GM18498 (cell line): Measurements from ENCODE around the gene CARD19.

Source experiments
- ATAC-seq: cut with Tn5 transposase; IDR thresholded peaks from one replicate; pipeline ENCODE4 v1.9.1; 2021; ENCODE audit warnings: mild to moderate bottlenecking, moderate library complexity; ENCODE audit not compliant: unreplicated experiment

The CARD19 gene

DNA sequence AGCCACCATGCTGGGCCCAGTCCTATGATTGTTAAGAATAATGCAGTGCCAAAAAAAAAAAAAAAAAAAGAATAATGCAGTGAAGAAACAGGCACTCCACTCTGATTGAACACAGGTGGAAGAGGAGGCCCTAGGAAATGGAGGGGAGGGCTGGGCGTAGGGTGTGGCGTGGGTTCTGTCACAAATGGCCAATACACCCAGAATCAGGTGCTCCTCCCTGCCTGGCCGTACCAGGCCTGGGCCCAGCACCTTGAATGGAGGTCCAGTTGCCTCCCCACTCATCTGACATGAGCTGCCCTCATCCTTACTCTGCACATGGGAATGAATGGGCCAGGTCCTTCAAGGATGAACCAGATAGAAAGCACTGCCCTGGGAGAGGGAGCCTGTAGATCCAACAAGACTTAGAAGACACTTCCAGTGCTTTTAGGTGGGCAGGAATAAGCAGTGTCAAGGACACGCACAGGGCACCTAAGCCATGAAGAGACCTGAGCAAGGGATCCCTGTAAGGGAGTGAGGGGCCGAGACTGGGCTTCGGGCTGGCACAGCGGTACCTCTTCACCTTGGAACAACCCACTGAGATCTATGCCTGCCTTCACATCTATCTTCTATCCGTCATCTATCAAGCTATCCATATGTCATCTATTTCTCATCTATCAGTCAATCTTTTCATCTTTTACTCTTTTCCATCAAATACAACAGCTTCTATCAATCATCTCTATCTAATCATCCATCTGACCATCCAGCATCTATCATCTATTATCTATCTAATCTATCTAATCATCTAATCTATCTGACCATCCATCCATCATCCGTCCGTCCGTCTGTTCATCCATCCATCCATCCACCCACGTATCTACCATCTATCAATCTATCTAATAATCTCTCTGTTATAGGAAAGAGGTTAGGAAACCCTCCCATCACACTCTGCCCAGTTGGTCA is 22.2 kb downstream of the CARD19 start:
- no peak for ATAC-seq

DNA sequence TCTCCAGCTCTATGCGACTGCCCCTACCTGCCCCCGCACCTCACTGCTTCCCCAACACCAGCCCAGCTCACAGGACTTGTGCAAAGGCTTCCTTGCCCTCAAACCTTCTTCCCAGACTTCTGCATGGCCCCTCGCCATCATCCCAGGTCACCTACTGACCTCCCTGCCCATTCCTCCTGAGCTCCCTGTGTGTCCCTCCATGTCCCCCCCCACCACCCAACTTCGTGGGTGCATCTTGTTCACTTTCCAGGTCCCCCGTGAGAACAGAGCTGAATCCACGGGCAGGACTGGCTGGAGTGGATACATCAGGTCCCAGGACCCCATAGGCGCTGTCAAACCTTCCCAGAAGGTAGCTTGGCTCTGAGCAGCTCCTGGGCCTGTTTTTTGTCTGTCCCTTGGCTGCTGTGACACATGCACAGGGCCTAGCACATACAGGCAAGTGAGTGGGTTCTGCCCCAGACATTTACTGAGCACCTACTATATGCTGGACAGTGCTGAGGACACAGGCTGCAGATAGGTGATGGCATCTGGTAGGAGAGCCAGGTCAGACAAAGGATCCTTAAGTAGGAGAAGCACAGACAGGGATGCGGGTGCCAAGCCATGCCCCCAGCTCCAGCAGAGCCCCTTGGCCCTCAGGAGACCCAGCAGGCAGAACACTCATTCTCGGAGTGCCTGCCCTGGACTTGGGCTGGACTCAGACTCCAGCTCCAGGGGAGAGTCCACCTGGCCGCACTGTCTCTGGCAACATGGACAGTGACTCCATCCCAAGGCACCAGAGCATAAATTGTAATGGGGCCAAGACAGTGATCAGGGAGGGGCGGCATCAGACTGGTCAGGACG is 23.1 kb downstream of the CARD19 start:
- no peak for ATAC-seq

DNA sequence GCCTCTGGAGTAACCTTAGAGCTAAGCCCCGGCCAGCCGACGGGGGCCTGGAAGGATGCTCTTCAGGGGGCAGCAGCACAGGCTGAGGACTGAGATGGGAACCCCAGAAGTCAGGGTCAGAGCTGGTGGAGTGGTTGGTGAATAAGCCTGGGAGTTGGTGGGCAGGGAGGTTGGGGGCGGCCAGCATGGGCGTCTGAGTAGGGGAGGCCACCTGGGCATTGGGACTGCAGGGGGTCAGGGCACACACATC is 23.6 kb downstream of the CARD19 start:
- ATAC-seq = no peak

DNA sequence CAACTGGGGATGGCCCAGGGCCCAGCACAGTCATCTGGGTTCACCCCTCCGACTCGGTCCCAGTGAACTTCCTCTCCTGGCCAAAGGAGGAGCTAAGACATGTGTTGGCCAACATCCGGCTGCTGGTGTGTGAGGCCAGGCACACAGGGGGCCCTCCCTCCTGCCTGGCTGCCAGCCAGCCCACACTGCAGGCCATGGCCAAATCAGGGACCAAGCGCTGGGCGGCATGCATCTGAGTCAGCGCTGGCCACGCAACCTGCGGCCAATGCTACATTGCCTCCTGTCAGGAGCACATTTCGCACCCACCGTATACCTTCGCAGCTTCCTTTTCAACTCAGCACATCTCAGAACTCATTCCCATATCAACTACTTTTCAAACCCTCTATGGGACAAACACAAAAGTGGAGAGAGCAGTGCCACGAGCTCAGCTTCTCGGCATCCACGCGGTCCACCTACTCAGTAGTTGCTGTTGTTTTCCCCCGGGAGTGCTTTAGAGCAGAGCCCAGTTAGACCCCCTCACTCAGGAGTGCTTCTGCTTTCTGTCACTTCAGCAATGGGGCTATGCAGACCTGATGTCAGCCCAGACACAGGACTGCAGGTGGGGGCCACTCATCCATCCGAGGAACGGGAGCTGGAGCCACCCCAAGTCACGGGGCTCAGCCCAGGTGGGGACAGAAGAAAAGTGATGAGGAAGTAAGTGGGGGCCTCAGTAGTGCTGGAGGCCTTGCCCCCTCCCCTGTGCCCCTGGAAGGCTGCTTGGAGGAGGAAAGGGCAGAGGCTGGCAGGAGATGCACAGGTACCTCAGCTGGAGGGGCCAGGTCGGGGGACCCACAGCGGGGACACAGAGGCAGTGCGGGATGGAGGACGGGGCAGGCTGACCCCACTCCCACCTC is 24.2 kb downstream of the CARD19 start:
- peak; percentile 94 for ATAC-seq

DNA sequence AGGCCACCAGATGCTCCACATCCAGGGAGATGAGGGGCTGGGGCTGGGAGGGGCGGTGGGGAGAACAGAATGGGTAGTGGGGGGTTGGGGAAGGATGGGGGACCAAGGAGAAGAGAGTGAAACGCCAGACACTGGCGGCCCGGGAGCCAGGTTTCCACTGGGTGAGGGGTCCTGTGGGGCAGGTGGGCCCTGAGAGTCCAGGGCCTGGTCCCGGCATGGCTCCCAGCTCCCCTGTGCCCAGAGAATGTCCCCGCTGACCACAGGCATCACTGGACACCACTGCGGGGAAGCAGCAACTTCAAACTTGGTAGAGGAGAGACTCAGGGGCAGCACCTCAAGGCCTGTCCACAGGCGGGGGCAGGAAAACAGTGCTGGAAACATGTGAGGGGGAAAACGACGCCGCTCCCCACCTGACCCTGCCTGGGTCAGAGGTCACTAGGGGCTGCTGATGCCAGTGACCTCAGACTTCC is 24.9 kb downstream of the CARD19 start:
- no peak for ATAC-seq

DNA sequence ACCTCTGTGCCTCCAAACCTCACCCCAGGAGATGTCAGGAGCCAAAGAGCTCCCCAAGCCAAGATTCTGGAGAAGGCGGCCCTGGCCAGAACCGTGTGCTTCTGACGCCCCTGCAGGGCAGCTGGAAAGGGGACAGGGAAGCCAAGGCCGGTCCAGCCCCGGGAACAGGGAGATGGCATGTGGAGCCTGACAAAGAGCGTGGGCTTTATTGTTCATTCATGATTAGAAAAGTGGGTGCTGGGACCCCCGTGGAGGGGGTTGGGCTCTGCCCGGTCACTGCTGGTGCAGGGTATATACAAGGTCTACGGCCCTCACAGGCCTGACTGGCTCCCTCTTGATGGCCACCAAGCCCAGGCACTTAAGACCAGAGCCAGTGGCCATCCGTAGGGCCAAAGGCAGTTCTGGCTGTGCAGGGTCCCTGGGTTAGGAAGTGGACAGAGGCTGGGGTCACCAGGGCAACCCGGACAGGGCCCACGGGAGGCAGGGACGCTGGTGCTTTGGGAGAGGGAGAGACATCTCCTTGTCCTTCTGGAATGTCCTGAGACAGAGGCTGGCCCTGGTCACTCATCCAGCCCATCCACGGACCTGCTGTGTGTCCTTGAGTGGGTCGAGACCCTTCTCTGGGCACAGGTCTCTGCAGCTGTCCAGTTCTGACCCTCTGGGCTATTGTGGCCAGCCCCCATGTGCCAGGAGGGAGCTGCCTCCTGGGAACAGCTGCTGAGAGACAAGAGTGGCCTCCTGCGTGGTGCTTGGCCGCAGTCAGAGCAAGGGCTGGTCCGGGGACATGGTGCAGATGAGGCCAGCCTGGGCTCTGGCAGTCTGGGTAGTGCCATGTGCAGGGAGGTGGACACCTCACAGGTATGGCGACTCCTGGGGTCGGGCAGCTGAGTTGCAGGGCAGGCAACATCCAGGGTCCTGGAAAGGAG is 25.6 kb downstream of the CARD19 start:
- no peak for ATAC-seq

DNA sequence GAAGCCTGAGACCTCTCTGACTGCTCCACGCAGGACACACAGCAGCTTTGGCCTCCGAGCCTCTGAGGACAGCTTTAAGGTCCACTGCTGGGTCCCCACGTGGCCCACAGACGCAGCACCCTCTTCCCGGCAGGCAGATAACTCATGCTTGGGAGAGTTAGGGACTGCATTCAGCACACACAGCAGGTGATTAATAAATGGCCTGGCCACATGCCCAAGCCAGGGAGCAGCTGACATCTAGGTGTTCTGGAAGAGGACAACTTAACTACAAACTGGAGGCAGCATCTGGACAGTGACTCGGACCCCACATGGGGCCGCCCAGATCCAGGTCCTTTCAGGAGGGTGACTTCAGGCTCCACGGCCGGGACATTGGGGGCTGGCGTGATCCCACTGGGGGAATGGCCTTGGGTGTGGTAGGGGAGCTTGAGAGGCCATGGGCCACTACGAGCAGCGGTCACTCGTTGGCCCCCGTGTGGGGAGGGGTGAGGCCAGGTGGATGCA is 26.8 kb downstream of the CARD19 start:
- no peak for ATAC-seq

DNA sequence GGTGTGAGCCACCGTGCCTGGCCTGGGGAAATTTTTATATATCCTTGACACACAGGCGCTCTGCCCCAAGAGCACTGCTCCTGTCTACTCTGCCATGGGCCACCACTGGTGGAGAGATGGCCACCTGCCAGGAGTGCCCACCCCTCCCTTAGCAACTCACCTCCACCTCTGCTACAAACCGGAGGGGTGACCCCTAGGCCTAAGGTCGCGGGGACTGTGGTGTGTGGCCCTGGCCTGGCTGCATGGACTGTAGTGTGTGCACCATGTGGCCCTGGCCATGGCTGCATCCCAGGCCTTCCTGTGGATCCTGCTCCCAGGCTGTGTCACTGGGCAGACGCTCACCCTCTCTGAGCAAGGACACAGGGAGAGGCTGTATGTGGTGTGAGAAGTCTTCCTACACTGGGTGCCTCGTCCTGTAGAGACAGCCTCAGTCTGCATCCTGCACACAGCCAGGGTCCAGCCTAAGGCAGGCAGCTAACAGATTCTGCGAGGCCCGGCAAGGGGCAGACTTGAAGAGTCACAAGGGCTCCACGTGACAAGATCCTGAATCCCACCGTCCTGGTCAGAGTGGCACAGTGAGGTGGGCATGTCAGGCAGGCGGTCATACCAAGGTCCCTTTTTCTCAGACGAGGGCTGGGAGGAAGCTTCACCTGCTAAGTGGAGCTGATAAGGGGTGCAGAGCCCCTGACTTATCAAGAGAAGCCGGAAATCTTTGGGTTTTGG is 27.7 kb downstream of the CARD19 start:
- ATAC-seq = no peak

DNA sequence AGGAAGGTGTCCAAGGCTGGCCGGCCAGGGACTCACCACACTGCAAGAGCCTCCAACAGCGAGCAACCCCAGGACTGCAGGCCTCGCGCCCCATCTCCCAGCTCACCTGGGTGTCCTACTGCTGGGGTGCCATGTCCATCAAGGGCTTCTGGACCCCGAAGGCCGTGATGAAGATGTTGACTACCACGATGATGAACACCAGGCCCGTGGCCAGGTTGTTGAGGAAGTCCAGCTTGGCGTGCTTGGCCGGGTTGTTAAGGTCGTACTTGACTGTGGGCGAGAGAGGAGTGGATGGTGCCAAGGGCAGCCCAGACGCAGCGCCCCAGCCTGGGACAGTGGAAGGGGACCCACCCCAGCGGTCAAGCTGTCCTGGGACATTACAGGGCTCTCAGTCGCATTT is 28.8 kb downstream of the CARD19 start:
- no peak for ATAC-seq

DNA sequence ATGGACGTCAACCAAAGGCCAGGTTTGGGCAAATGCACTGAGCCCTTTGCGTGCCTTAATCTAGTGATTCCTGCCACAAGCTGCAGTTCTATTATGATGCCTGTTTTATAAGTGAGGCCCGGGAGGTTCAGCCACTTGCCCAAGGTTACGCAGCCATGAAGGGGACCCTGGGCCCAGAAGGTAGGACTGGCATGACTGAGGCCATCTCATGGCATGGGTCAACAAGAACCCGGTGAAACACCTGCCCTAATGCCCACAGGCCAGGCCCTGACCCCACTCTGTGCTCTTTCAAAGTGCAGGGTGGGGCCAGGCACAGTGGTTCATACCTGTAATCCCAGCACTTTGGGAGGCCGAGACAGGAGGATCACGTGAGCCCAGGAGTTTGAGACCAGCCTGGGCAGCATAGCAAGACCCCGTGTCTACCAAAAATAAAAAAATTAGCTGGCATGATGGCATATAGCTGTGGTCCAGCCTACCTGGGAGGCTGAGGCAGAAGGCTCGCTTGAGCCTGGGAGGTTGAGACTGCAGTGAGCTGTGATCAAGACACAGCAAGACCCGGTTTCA is 29.4 kb downstream of the CARD19 start:
- ATAC-seq = no peak

DNA sequence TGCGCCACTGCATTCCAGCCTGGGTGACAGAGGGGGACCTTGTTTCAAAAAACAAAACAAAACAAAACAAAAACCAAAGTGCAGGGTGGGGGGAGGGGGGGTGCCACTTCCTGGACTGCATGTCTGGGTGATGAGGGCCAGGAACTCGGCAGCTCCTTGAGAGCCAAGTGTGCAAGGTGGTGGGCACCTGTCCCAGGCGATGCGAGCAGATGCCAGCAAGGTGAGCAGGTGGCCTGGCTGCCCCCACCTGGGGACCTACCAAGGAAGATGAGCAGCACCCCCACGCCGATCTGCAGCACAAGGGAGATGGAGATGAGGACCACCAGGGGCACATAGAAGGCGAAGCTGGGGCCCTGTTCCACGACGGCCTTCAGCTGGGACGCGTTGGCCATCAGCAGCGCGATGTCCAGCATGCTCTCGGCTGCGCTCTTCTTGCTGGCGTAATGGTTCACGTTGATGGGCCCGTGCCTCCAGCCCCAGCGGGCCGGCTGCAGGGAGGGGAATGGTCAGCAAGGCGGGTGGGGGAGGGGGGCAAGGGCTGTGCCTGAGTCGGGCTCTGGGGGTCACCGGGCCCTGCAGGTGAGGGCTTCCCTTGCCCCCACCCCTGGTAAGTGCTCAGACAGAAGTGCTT is 30.2 kb downstream of the CARD19 start:
- ATAC-seq = no peak

DNA sequence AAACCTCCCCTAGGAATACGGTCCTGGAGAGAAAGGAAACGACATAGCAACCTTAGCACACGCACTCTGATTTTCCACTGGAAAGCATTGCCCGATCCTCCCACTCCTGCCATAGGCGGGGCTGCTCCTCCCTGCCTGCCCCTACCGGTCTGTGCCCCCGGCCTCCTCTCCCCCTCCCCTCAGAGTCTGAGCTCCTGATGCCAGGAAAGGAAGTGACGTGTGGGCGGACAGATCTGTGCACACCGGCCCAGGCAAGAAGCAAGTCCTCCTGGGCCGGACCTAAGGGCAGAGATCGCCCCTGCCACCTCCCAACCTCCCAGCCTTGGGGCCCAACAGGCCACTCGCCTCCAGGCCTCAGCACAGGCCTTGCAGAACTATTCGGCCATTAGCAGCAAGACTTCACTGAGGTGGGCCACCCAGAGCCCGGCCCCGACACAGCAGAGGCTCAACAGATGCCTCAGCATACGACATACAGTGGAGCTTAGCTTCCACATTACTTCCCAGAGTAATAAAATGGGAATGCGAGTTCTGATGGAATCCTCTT is 30.9 kb downstream of the CARD19 start:
- no peak for ATAC-seq

DNA sequence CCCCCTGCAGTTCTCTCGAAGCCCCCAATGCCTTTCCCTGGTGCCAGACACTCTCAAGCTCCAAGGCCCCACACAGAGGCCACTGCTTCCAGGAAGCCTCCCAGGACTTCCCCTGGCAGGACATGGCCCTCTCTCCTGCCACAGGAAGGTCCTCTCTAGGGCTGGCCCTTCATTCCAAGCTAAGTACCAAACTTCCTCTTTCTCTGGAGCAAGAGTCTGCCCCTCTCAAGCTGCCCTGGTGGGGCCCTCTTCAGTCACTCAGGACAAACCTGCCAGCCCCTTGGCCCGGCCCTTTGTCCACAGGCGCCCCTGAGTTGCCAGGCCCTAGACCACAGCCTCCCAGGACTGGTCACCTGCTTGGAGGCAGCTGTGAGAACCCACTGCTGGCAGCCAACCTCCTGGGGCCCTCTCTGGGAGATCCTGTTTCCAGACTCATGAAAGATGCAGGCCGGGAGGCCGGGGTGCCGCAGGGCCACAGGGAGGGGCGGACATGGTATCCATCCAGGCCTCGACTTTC is 31.4 kb downstream of the CARD19 start:
- no peak for ATAC-seq

DNA sequence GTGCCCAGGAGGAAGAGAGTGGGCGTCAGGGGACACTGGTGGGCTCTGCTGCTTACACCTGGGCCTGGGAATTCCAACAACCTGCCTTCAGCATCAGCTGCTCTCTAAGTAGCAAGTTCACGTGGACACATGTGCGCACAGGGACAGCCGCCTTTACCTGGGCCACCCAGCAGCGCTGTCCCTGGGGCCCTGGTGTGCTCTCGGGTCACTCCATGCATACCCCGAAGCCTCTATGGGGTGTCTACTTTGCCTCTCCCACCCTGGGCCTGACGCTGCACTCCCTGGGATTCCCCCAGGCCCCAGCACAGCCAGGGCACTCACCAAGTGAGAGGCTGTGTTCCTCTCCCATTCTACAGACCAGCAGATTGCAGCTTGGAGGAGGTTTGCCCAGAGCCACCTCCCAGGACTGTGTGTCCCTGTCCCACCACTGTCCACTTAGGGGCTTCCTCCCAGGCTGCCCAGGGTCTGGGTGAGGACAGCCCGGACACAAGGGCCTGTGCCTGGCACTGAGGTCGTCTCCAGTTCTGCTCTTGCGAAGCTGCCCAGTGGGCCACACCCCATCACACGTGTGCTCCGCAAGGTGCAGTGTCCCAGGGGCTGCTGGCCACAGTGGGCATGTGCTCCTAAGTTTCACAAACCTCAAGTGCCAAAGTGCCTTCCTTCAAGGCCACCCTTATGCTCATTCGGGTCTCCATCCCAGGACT is 32.1 kb downstream of the CARD19 start:
- no peak for ATAC-seq

DNA sequence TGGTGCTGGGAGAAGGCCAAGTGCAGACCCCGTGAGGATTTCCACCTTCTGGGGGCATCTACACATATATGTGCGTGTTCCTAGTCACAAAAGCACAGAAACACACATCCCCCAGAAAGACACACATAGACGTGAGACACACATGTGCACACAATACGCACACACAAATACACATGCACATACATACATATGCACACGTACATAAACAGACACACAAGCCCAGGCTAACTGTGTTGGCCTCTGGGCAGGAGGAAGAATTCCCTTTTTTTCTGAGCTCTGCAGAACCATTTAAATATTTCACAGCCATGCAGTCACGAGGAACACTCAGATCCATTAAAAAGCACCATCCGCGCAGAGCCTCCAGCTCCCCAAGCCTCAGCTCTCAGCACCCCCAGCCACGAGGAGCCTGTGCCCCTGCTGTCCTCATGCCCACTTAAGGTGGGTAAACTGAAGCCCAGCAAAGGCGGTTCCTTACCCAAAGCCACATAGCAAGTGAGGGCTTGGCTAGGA is 32.8 kb downstream of the CARD19 start:
- ATAC-seq = no peak

DNA sequence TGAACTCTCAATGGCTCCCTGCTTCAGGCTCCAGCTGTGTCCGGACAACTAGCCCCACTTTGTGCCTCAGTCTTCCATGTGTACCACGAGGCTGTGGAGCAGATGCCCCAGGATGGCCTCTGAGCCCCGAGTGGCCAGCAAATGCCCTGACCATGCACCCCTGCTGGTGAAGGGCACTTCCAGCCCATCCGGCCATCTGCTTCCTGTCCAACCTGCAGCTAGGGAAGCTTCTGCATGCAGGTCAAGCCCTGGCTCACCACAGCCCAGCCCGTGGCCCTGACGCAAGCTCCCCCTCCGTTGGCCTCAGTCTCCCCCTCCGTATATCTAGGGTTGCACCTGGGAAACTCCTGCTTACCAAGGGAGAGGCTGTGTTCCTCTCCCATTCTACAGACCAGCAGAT is 33.3 kb downstream of the CARD19 start:
- ATAC-seq = no peak
